A549 treated with AZD9567 at 1 μM for 4 hours (cell line): ENCODE results near the gene ROM1. TPM values are rescaled to one million over a fixed set of nuclear protein-coding genes. Genes with fewer than 3 reads are reported as not detected.

ENCODE experiments used
- total RNA-seq: library from RNA; stranded (reverse); fragments of 200-300 nt; extraction: Qiagen RNA extraction; gene quantifications from 5 replicates; pipeline ENCODE4 v1.2.3, GENCODE V29; 2022; ENCODE audit not compliant: insufficient read depth

ROM1 gene, protein sequence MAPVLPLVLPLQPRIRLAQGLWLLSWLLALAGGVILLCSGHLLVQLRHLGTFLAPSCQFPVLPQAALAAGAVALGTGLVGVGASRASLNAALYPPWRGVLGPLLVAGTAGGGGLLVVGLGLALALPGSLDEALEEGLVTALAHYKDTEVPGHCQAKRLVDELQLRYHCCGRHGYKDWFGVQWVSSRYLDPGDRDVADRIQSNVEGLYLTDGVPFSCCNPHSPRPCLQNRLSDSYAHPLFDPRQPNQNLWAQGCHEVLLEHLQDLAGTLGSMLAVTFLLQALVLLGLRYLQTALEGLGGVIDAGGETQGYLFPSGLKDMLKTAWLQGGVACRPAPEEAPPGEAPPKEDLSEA
- 1.6 to 4.0 TPM (median 3.3 TPM) in 5 replicates for total RNA-seq

GRCh38 chr11:62612366-62613290, at the start of gene ROM1, which contains the start of gene EML3:
TSS of gene ROM1 (plus strand) at chr11:62613257. CDS start at chr11:62613282, 25 bp downstream.
TSS of gene EML3 (minus strand) at chr11:62612775. CDS start at chr11:62612457, 318 bp downstream.

GRCh38 chr11:62573592-62574362, 39.3 kb upstream of the ROM1 start, which contains the start of gene EEF1G:
TSS of gene EEF1G (minus strand) at chr11:62573891. CDS start at chr11:62573842, 49 bp downstream.

DNA sequence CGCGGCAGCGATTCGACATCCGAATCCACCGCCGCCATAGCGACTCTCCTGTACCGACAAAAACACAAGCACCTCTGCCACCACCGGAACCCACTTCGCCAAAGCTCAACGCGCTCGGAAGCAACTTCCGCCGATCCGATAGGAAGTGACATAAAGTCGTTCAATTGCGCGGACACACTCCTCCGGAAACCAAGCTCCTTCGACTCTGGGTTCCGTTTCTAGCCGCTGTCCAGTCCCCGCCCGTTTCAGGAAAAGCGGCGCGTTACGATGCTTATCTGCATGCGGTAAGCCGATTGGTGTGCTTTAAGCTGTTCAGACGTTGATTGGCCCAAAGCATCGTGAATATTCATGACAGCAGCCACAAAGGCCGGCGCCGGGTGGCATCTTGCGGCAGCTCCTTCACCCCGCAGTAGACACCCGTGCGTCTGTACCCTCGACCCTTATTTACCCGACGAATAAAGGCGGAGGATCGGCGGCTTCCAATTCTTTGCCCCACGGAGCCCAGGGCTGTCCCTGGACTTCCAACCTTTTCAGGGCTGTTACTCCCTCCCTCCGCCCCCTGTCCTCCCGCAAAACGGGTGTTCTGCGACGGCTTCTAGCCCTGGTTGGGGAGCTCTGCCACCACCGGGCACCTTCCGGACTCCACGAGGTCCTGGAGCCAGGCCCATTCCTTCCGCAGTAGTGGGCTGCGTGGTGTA, 21.5 kb upstream of the ROM1 start, which contains the start of gene TUT1:
Gene TUT1, minus strand, starts transcription at position 76 of the 698 bp plus-strand sequence. Its CDS starts 38 bp downstream, at position 38.

DNA sequence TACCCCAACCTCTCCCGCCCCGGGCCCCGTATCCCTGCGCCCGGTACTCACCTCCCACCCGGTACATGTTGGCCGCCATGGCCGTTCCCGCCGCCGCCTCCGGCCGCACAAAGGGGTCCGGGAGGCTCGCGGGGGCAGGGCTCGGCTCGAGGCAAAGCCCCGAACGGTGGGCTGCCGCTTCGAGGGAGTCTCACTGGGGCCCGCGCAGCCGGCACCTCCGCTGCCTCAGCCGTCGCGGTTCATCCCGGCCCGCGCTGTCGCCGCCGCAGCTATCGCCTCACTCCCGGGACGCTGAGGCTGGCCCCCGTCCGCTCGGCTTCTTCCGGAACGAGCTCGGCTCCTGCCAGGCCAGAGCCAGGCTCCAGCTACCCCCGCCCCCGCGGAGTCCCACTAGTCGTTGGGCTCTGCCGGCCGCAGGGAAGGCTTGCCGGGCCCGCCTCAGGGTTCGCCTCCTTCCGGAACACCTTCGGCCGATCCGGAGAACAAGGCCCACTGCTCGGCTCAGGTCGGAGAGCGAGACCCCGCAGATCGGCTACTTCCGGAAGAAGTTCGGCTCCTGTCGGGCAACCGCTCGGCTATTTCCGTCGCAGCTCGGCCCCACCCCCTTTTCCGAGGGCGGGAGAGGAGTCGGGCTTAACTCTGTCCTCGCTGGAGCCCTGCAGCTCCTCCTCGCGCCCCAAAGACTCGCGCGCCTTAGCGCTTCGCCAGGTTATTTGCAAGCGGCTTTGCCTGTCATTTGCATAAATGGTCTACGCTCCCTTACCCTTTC, 11.5 kb upstream of the ROM1 start, which contains the start of gene MTA2:
Gene MTA2, minus strand, starts transcription at position 494 of the 769 bp plus-strand sequence. Its CDS starts 415 bp downstream, at position 79.

GRCh38 chr11:62621567-62622470, 8.8 kb downstream of the ROM1 start, which contains the start of gene B3GAT3:
TSS of gene B3GAT3 (minus strand) at chr11:62621986. CDS start at chr11:62621947, 39 bp downstream.

GRCh38 chr11:62645946-62646824, 33.1 kb downstream of the ROM1 start, which contains the start of gene GANAB:
TSS of gene GANAB (minus strand) at chr11:62646613. CDS start at chr11:62646599, 14 bp downstream.

Other genes with a start within 250 kb of the ROM1 start
- gene SCGB1A1, start 194.2 kb upstream of the ROM1 start, total RNA-seq: 0.33 TPM in 1 of 5 replicates, not detected in the others
- gene AHNAK, start 66.5 kb upstream of the ROM1 start, total RNA-seq: 302 to 368 TPM (median 355 TPM) in 5 replicates
- 1,906 to 2,030 TPM (median 1,958 TPM) in 5 replicates for gene EEF1G, start 39.4 kb upstream of the ROM1 start, total RNA-seq
- 11.0 to 17.1 TPM (median 16.1 TPM) in 5 replicates for gene TUT1, start 21.7 kb upstream of the ROM1 start, total RNA-seq
- gene MTA2, start 11.4 kb upstream of the ROM1 start, total RNA-seq: 78.1 to 84.0 TPM (median 82.0 TPM) in 5 replicates
- gene EML3, start 482 bp upstream of the ROM1 start, total RNA-seq: 19.0 to 24.5 TPM (median 22.2 TPM) in 5 replicates
- gene B3GAT3, start 8.7 kb downstream of the ROM1 start, total RNA-seq: 31.5 to 62.5 TPM (median 57.4 TPM) in 5 replicates
- gene GANAB, start 33.4 kb downstream of the ROM1 start, total RNA-seq: 235 to 274 TPM (median 257 TPM) in 5 replicates
- gene INTS5, start 40.0 kb downstream of the ROM1 start, total RNA-seq: 23.9 to 26.5 TPM (median 25.3 TPM) in 5 replicates
- 105 to 143 TPM (median 136 TPM) in 5 replicates for gene C11orf98, start 52.0 kb downstream of the ROM1 start, total RNA-seq
- gene CSKMT, start 52.1 kb downstream of the ROM1 start, total RNA-seq: 13.6 to 21.8 TPM (median 18.4 TPM) in 5 replicates
- 19.0 to 37.4 TPM (median 35.6 TPM) in 5 replicates for gene UQCC3, start 58.4 kb downstream of the ROM1 start, total RNA-seq
- gene LBHD1, start 59.0 kb downstream of the ROM1 start, total RNA-seq: 2.6 to 5.1 TPM (median 4.1 TPM) in 5 replicates
- gene UBXN1, start 65.8 kb downstream of the ROM1 start, total RNA-seq: 86.8 to 127 TPM (median 119 TPM) in 5 replicates
- 0.06 to 0.13 TPM (median 0.10 TPM) in 4 of 5 replicates, not detected in the other for gene LRRN4CL, start 76.3 kb downstream of the ROM1 start, total RNA-seq
- gene BSCL2, start 94.2 kb downstream of the ROM1 start, total RNA-seq: 42.8 to 90.9 TPM (median 77.6 TPM) in 5 replicates
- gene GNG3, start 94.4 kb downstream of the ROM1 start, total RNA-seq: 0.09 TPM in 1 of 5 replicates, not detected in the others
- 37.9 to 42.5 TPM (median 40.9 TPM) in 5 replicates for gene HNRNPUL2, start 114.2 kb downstream of the ROM1 start, total RNA-seq
- 30.4 to 50.8 TPM (median 32.7 TPM) in 5 replicates for gene TTC9C, start 115.2 kb downstream of the ROM1 start, total RNA-seq
- gene ZBTB3, start 140.9 kb downstream of the ROM1 start, total RNA-seq: 1.0 to 2.9 TPM (median 1.3 TPM) in 5 replicates
- 165 to 192 TPM (median 183 TPM) in 5 replicates for gene POLR2G, start 148.3 kb downstream of the ROM1 start, total RNA-seq
- 14.2 to 15.2 TPM (median 14.7 TPM) in 5 replicates for gene TAF6L, start 158.1 kb downstream of the ROM1 start, total RNA-seq
- gene TMEM179B, start 174.1 kb downstream of the ROM1 start, total RNA-seq: 66.2 to 95.9 TPM (median 86.1 TPM) in 5 replicates
- gene TMEM223, start 178.7 kb downstream of the ROM1 start, total RNA-seq: 20.3 to 33.0 TPM (median 29.3 TPM) in 5 replicates
- gene NXF1, start 192.2 kb downstream of the ROM1 start, total RNA-seq: 59.2 to 67.6 TPM (median 64.3 TPM) in 5 replicates
- 18.0 to 29.8 TPM (median 27.4 TPM) in 5 replicates for gene STX5, start 218.8 kb downstream of the ROM1 start, total RNA-seq
- not detected in 5 replicates for gene TEX54, start 219.6 kb downstream of the ROM1 start, total RNA-seq
- gene WDR74, start 226.3 kb downstream of the ROM1 start, total RNA-seq: 56.0 to 86.0 TPM (median 83.4 TPM) in 5 replicates